Erythroblast (primary cell): ENCODE measurements around the gene NUP107.

Experiments used
- DNase-seq, 2 experiments: peaks; one replicate each; lab custom pipeline; 2025; lab: John Stamatoyannopoulos, UW
- GATA1 ChIP-seq: IDR thresholded peaks from 2 replicates; pipeline ENCODE4 v1.6.1; 2011; ENCODE audit warnings: low read depth, mild to moderate bottlenecking, control low read depth, low read length, moderate library complexity
- POLR2A ChIP-seq: IDR thresholded peaks from 2 replicates; pipeline ENCODE4 v1.6.1; 2011; ENCODE audit warnings: mild to moderate bottlenecking, low read length

The NUP107 gene

GRCh38 chr12:68750506-68750905 is 63.7 kb downstream of the NUP107 start:
- TF ChIP-seq GATA1 (no peak), POLR2A (no peak)
- no peak for DNase-seq

- no peak for TF ChIP-seq POLR2A
- TF ChIP-seq GATA1 = no peak
- DNase-seq = no peak
Observed at GRCh38 chr12:68755536-68756243, 68.9 kb downstream of the NUP107 start.

GRCh38 chr12:68759852-68760251 is 73.1 kb downstream of the NUP107 start:
- peak in 1 of 2 experiments; percentile 21 for DNase-seq

GRCh38 chr12:68760806-68761441 is 74.1 kb downstream of the NUP107 start:
- no peak for TF ChIP-seq GATA1
- no peak for TF ChIP-seq POLR2A
- DNase-seq = no peak

More at GRCh38 chr12:68759852-68760251, 73.1 kb downstream of the NUP107 start:
- TF ChIP-seq POLR2A (no peak), GATA1 (no peak)

- TF ChIP-seq GATA1 (no peak), POLR2A (no peak)
- no peak for DNase-seq
Observed at GRCh38 chr12:68761442-68761812, 74.6 kb downstream of the NUP107 start.

GRCh38 chr12:68761901-68762630 is 75.3 kb downstream of the NUP107 start:
- DNase-seq = no peak

GRCh38 chr12:68762691-68763090 is 75.9 kb downstream of the NUP107 start:
- TF ChIP-seq GATA1 (no peak), POLR2A (no peak)
- no peak for DNase-seq

More at GRCh38 chr12:68761901-68762630, 75.3 kb downstream of the NUP107 start:
- TF ChIP-seq POLR2A = no peak
- no peak for TF ChIP-seq GATA1

GRCh38 chr12:68765696-68766095 is 78.9 kb downstream of the NUP107 start:
- no peak for DNase-seq
- TF ChIP-seq POLR2A = no peak
- no peak for TF ChIP-seq GATA1

GRCh38 chr12:68766646-68767045 is 79.9 kb downstream of the NUP107 start:
- DNase-seq = no peak
- TF ChIP-seq POLR2A (no peak), GATA1 (no peak)

- no peak for DNase-seq
- TF ChIP-seq POLR2A (no peak), GATA1 (no peak)
Observed at GRCh38 chr12:68767191-68767590, 80.4 kb downstream of the NUP107 start.

GRCh38 chr12:68768431-68768939 is 81.7 kb downstream of the NUP107 start:
- TF ChIP-seq GATA1 (no peak), POLR2A (no peak)
- DNase-seq = no peak

GRCh38 chr12:68769941-68770340 is 83.2 kb downstream of the NUP107 start:
- no peak for TF ChIP-seq GATA1
- TF ChIP-seq POLR2A = no peak
- no peak for DNase-seq

- TF ChIP-seq GATA1 (no peak), POLR2A (no peak)
- peak; percentile 40 to 85 for DNase-seq
Observed at GRCh38 chr12:68771223-68771925, 84.6 kb downstream of the NUP107 start.
